Mesodermal cell (in vitro differentiated cells): ENCODE results near the gene KTN1.

ENCODE experiments used
- H3K27ac ChIP-seq: 2 replicates; pipeline ENCODE4 v1.7.0; 2013; ENCODE audit warnings: mild to moderate bottlenecking, low read depth, low read length, moderate library complexity; ENCODE audit not compliant: severe bottlenecking
- H3K36me3 ChIP-seq: 2 replicates; pipeline ENCODE4 v1.7.1; 2013; ENCODE audit warnings: mild to moderate bottlenecking, low read length, moderate library complexity; ENCODE audit not compliant: control insufficient read depth, insufficient read depth
- H3K4me1 ChIP-seq: one replicate; pipeline ENCODE4 v1.7.1; 2013; ENCODE audit warnings: mild to moderate bottlenecking, low read length; ENCODE audit not compliant: insufficient read depth, control insufficient read depth, poor library complexity, severe bottlenecking
- H3K4me3 ChIP-seq: 2 replicates; pipeline ENCODE4 v1.7.0; 2013; ENCODE audit warnings: low read length, control low read depth, mild to moderate bottlenecking; ENCODE audit not compliant: insufficient read depth, poor library complexity, severe bottlenecking; ENCODE audit errors: extremely low read depth
- H3K9me3 ChIP-seq: 2 replicates; pipeline ENCODE4 v1.7.1; 2013; ENCODE audit warnings: mild to moderate bottlenecking, low read length, moderate library complexity; ENCODE audit not compliant: control insufficient read depth
- WGBS, 2 experiments: methylation state at CpG; one replicate each; pipeline ENCODE4 v1.1.5; 2013; ENCODE audit warnings: missing lambda C conversion rate in 2 of 2; ENCODE audit not compliant: insufficient coverage in 2 of 2; 5-methylcytosine and 5-hydroxymethylcytosine counted together

The KTN1 gene

GRCh38 chr14:55699131-55700057, 119.4 kb downstream of the KTN1 start:
- 89 to 98% methylated on average over 6 of the region's 7 CpGs for WGBS, 2 experiments
- Histone ChIP-seq H3K9me3 (no peaks in the 10 kb centered on the region), H3K4me3 (no peak overlapping the region), H3K27ac (no peak overlapping the region), H3K36me3 (no peaks in the 10 kb centered on the region), H3K4me1 (peaks cover 8% of the 10 kb centered on the region)

GRCh38 chr14:55701638-55702037, 121.6 kb downstream of the KTN1 start:
- H3K4me1 ChIP-seq, result peaks cover 8% of the 10 kb centered on the region
- WGBS, 2 experiments, result 100% methylated on average over 1 of the region's 1 CpG; no CpG with 5 or more reads in 1 of the 2 experiments

GRCh38 chr14:55702511-55702910, 122.5 kb downstream of the KTN1 start:
- Histone ChIP-seq H3K9me3 (no peaks in the 10 kb centered on the region), H3K4me3 (no peak overlapping the region), H3K4me1 (peaks cover 2% of the 10 kb centered on the region), H3K36me3 (no peaks in the 10 kb centered on the region), H3K27ac (no peak overlapping the region)
- 96 to 97% methylated on average over 5 to 6 of the region's 6 CpGs for WGBS, 2 experiments

More at GRCh38 chr14:55701638-55702037, 121.6 kb downstream of the KTN1 start:
- Histone ChIP-seq H3K36me3 (no peaks in the 10 kb centered on the region), H3K9me3 (no peaks in the 10 kb centered on the region), H3K4me3 (no peak overlapping the region), H3K27ac (no peak overlapping the region)

- Histone ChIP-seq H3K36me3 (no peaks in the 10 kb centered on the region), H3K9me3 (no peaks in the 10 kb centered on the region), H3K4me1 (no peaks in the 10 kb centered on the region), H3K4me3 (no peak overlapping the region), H3K27ac (no peak overlapping the region)
- no CpG with 5 or more reads among the region's 1 CpG for WGBS, 2 experiments
These were observed 124.6 kb downstream of the KTN1 start for GRCh38 chr14:55704654-55705053.

GRCh38 chr14:55705651-55706364, 125.8 kb downstream of the KTN1 start:
- H3K4me3 ChIP-seq, result no peak overlapping the region
- no peaks in the 10 kb centered on the region for H3K36me3 ChIP-seq
- H3K4me1 ChIP-seq, result no peaks in the 10 kb centered on the region
- H3K27ac ChIP-seq, result no peak overlapping the region
- 69 to 80% methylated on average over 2 to 3 of the region's 5 CpGs for WGBS, 2 experiments
- no peaks in the 10 kb centered on the region for H3K9me3 ChIP-seq

- Histone ChIP-seq H3K27ac (no peak overlapping the region), H3K4me3 (no peak overlapping the region), H3K9me3 (no peaks in the 10 kb centered on the region), H3K36me3 (no peaks in the 10 kb centered on the region), H3K4me1 (no peaks in the 10 kb centered on the region)
- WGBS, 2 experiments, result 100% methylated on average over 1 of the region's 1 CpG; no CpG with 5 or more reads in 1 of the 2 experiments
These were observed 126.3 kb downstream of the KTN1 start for GRCh38 chr14:55706365-55706684.

GRCh38 chr14:55706893-55707292, 126.9 kb downstream of the KTN1 start:
- Histone ChIP-seq H3K4me3 (no peak overlapping the region), H3K27ac (no peak overlapping the region), H3K36me3 (no peaks in the 10 kb centered on the region), H3K4me1 (no peaks in the 10 kb centered on the region), H3K9me3 (no peaks in the 10 kb centered on the region)
- WGBS, 2 experiments, result 63% methylated on average over 1 of the region's 2 CpGs; no CpG with 5 or more reads in 1 of the 2 experiments

GRCh38 chr14:55707365-55707804, 127.4 kb downstream of the KTN1 start:
- no peak overlapping the region for H3K4me3 ChIP-seq
- no peak overlapping the region for H3K27ac ChIP-seq
- H3K4me1 ChIP-seq, result no peaks in the 10 kb centered on the region
- H3K9me3 ChIP-seq, result no peaks in the 10 kb centered on the region
- H3K36me3 ChIP-seq, result no peaks in the 10 kb centered on the region
- WGBS, 2 experiments, result 92 to 93% methylated on average over 3 of the region's 6 CpGs

GRCh38 chr14:55710506-55711041, 130.6 kb downstream of the KTN1 start:
- Histone ChIP-seq H3K36me3 (no peaks in the 10 kb centered on the region), H3K4me1 (peaks cover 2% of the 10 kb centered on the region), H3K4me3 (no peak overlapping the region), H3K9me3 (no peaks in the 10 kb centered on the region), H3K27ac (no peak overlapping the region)
- WGBS, 2 experiments, result 100% methylated on average over 1 of the region's 2 CpGs; no CpG with 5 or more reads in 1 of the 2 experiments

GRCh38 chr14:55711175-55711811, 131.3 kb downstream of the KTN1 start:
- peaks cover 4% of the 10 kb centered on the region for H3K4me1 ChIP-seq
- no peaks in the 10 kb centered on the region for H3K9me3 ChIP-seq
- no peak overlapping the region for H3K27ac ChIP-seq
- no peaks in the 10 kb centered on the region for H3K36me3 ChIP-seq
- no peak overlapping the region for H3K4me3 ChIP-seq
- WGBS, 2 experiments, result 100% methylated on average over 2 of the region's 3 CpGs; no CpG with 5 or more reads in 1 of the 2 experiments
